ENCODE data around the gene FGF5. TPM values are rescaled to one million over a fixed set of nuclear protein-coding genes. Genes with fewer than 3 reads are reported as not detected.

Gene FGF5
- total and polyA plus RNA-seq, 2 donors: under 0.01 to 0.02 TPM

- H3K9me3 ChIP-seq (ENCODE audit: control insufficient read depth in 2 of 2, insufficient read depth in 1 of 2, low read length in 1 of 2): no peaks in the 10 kb centered on the region
- H3K27me3 ChIP-seq (ENCODE audit: control insufficient read depth in 2 of 2, insufficient read depth in 1 of 2, low read length in 1 of 2): no peaks in the 10 kb centered on the region
- no peaks in the 10 kb centered on the region for H3K36me3 ChIP-seq (ENCODE audit: control insufficient read depth in 2 of 2, insufficient read depth in 2 of 2, low read length in 1 of 2)
- no peak overlapping the region for H3K4me3 ChIP-seq (ENCODE audit: low read length in 2 of 2)
- H3K4me1 ChIP-seq (ENCODE audit: control insufficient read depth in 2 of 2, insufficient read depth in 2 of 2, low read length in 2 of 2): no peaks in the 10 kb centered on the region
- DNase-seq (ENCODE audit: low read depth in 6 of 9, low spot score in 9 of 9): no peak
- no peak overlapping the region for H3K27ac ChIP-seq (ENCODE audit: low read depth in 1 of 2, low read length in 1 of 2)
- 90% methylated on average over 1 of the region's 1 CpG for WGBS
These were observed 17.3 kb upstream of the FGF5 start for GRCh38 chr4:80249144-80249543.

DNA sequence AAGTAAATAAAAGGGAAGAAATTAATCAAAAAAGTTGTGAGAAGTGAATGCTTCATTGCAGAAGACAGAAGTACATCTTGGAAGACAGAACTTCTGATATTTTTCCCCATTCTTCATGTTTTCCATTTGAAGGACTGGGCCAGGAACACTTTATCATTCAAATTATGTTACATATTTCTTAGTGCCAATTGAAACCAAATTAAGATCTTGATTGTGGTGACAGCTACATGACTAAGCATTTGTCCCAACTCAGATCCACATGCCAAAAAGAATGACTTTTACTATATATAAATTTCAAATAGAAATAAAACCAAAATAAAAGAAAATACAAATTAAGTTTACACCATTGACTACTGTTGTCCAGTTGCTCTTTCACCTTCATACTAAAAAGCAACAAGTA lies 14.0 kb upstream of the FGF5 start:
- H3K9me3 ChIP-seq (ENCODE audit: control insufficient read depth in 2 of 2, insufficient read depth in 1 of 2, low read length in 1 of 2): no peaks in the 10 kb centered on the region
- H3K4me1 ChIP-seq (ENCODE audit: control insufficient read depth in 2 of 2, insufficient read depth in 2 of 2, low read length in 2 of 2): no peaks in the 10 kb centered on the region
- no peak for DNase-seq (ENCODE audit: low read depth in 6 of 9, low spot score in 9 of 9)
- H3K27me3 ChIP-seq (ENCODE audit: control insufficient read depth in 2 of 2, insufficient read depth in 1 of 2, low read length in 1 of 2): peaks cover 0 to 7% of the 10 kb centered on the region in 2 donors
- no peak overlapping the region for H3K4me3 ChIP-seq (ENCODE audit: low read length in 2 of 2)
- H3K36me3 ChIP-seq (ENCODE audit: control insufficient read depth in 2 of 2, insufficient read depth in 2 of 2, low read length in 1 of 2): no peaks in the 10 kb centered on the region
- H3K27ac ChIP-seq (ENCODE audit: low read depth in 1 of 2, low read length in 1 of 2): no peak overlapping the region

DNA sequence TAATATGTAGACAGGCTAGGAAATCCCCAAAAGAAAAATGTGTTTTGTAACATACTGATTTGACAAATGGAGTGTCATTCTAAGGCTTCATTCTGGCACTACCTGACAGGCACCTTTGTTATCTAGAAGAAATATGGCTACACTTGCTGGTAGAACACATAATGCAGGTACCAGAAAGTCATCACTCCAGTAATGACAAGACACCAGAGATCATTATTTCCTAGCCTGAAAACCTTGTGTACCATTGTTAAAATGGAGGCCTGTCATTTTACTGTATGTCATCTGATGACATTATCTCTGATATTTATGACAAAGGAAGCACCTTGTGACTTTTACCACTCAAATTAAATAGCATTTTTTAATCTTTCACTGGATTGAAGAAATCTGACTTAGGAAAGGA lies 13.5 kb upstream of the FGF5 start:
- Histone ChIP-seq H3K27ac (ENCODE audit: low read depth in 1 of 2, low read length in 1 of 2) (no peak overlapping the region), H3K4me3 (ENCODE audit: low read length in 2 of 2) (no peak overlapping the region), H3K9me3 (ENCODE audit: control insufficient read depth in 2 of 2, insufficient read depth in 1 of 2, low read length in 1 of 2) (no peaks in the 10 kb centered on the region), H3K4me1 (ENCODE audit: control insufficient read depth in 2 of 2, insufficient read depth in 2 of 2, low read length in 2 of 2) (no peaks in the 10 kb centered on the region), H3K36me3 (ENCODE audit: control insufficient read depth in 2 of 2, insufficient read depth in 2 of 2, low read length in 1 of 2) (no peaks in the 10 kb centered on the region), H3K27me3 (ENCODE audit: control insufficient read depth in 2 of 2, insufficient read depth in 1 of 2, low read length in 1 of 2) (peaks cover 0 to 11% of the 10 kb centered on the region in 2 donors)
- no peak for DNase-seq (ENCODE audit: low read depth in 6 of 9, low spot score in 9 of 9)

GRCh38 chr4:80253510-80253909 lies 13.0 kb upstream of the FGF5 start:
- Histone ChIP-seq H3K4me3 (ENCODE audit: low read length in 2 of 2) (no peak overlapping the region), H3K36me3 (ENCODE audit: control insufficient read depth in 2 of 2, insufficient read depth in 2 of 2, low read length in 1 of 2) (no peaks in the 10 kb centered on the region), H3K27ac (ENCODE audit: low read depth in 1 of 2, low read length in 1 of 2) (no peak overlapping the region), H3K9me3 (ENCODE audit: control insufficient read depth in 2 of 2, insufficient read depth in 1 of 2, low read length in 1 of 2) (no peaks in the 10 kb centered on the region), H3K4me1 (ENCODE audit: control insufficient read depth in 2 of 2, insufficient read depth in 2 of 2, low read length in 2 of 2) (no peaks in the 10 kb centered on the region), H3K27me3 (ENCODE audit: control insufficient read depth in 2 of 2, insufficient read depth in 1 of 2, low read length in 1 of 2) (peaks cover 0 to 14% of the 10 kb centered on the region in 2 donors)
- DNase-seq (ENCODE audit: low read depth in 6 of 9, low spot score in 9 of 9): no peak
- WGBS: 78% methylated on average over 4 of the region's 4 CpGs

DNA sequence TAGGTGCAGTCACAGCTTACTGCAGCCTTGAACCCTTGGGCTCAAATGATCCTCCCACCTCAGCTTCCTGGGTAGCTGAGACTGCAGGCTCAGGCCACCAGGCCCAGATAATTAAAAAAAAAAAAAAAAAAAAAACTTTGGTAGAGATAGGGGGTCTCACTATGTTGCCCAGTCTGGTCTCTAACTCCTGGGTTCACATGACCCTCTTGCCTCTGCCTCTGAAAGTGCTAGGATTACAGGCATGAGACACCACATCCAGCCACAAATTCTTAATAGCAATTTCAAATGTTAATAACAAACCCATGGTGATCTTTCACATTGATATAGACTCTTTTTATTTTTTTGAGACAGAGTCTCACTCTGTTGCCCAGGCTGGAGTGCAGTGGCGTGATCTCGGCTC lies 12.3 kb upstream of the FGF5 start:
- Histone ChIP-seq H3K36me3 (ENCODE audit: control insufficient read depth in 2 of 2, insufficient read depth in 2 of 2, low read length in 1 of 2) (no peaks in the 10 kb centered on the region), H3K27ac (ENCODE audit: low read depth in 1 of 2, low read length in 1 of 2) (no peak overlapping the region), H3K9me3 (ENCODE audit: control insufficient read depth in 2 of 2, insufficient read depth in 1 of 2, low read length in 1 of 2) (no peaks in the 10 kb centered on the region), H3K27me3 (ENCODE audit: control insufficient read depth in 2 of 2, insufficient read depth in 1 of 2, low read length in 1 of 2) (peaks cover 0 to 20% of the 10 kb centered on the region in 2 donors), H3K4me3 (ENCODE audit: low read length in 2 of 2) (no peak overlapping the region), H3K4me1 (ENCODE audit: control insufficient read depth in 2 of 2, insufficient read depth in 2 of 2, low read length in 2 of 2) (no peaks in the 10 kb centered on the region)
- DNase-seq (ENCODE audit: low read depth in 6 of 9, low spot score in 9 of 9): no peak
- 98% methylated on average over 2 of the region's 2 CpGs for WGBS

GRCh38 chr4:80255329-80256095 lies 11.0 kb upstream of the FGF5 start:
- no peaks in the 10 kb centered on the region for H3K4me1 ChIP-seq (ENCODE audit: control insufficient read depth in 2 of 2, insufficient read depth in 2 of 2, low read length in 2 of 2)
- H3K27ac ChIP-seq (ENCODE audit: low read depth in 1 of 2, low read length in 1 of 2): no peak overlapping the region
- no peaks in the 10 kb centered on the region for H3K36me3 ChIP-seq (ENCODE audit: control insufficient read depth in 2 of 2, insufficient read depth in 2 of 2, low read length in 1 of 2)
- H3K27me3 ChIP-seq (ENCODE audit: control insufficient read depth in 2 of 2, insufficient read depth in 1 of 2, low read length in 1 of 2): peaks cover 0 to 24% of the 10 kb centered on the region in 2 donors
- 88% methylated on average over 7 of the region's 7 CpGs for WGBS
- DNase-seq (ENCODE audit: low read depth in 6 of 9, low spot score in 9 of 9): no peak
- no peaks in the 10 kb centered on the region for H3K9me3 ChIP-seq (ENCODE audit: control insufficient read depth in 2 of 2, insufficient read depth in 1 of 2, low read length in 1 of 2)
- no peak overlapping the region for H3K4me3 ChIP-seq (ENCODE audit: low read length in 2 of 2)

DNA sequence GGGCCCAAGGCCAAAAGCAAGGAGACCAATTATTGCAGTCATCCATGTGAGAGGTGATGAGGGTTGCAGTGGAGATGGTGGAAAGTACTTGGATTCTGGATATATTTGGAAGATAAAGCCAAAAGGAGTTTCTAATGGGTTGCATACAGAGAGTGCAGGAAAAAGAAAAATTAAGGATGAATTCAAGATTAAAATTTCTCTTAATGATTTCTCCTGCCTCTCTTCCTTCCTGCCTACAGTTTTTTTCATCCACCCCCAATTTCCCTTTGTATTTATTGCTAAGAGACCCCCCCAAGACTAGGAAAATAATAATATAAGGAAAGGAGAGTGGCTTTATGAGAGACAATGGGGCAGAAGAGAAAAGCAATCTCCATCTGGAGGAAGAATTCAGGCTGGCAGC lies 8.6 kb upstream of the FGF5 start:
- no peaks in the 10 kb centered on the region for H3K4me1 ChIP-seq (ENCODE audit: control insufficient read depth in 2 of 2, insufficient read depth in 2 of 2, low read length in 2 of 2)
- no peaks in the 10 kb centered on the region for H3K9me3 ChIP-seq (ENCODE audit: control insufficient read depth in 2 of 2, insufficient read depth in 1 of 2, low read length in 1 of 2)
- H3K27ac ChIP-seq (ENCODE audit: low read depth in 1 of 2, low read length in 1 of 2): no peak overlapping the region
- H3K27me3 ChIP-seq (ENCODE audit: control insufficient read depth in 2 of 2, insufficient read depth in 1 of 2, low read length in 1 of 2): peaks cover 4 to 46% of the 10 kb centered on the region in 2 donors
- H3K4me3 ChIP-seq (ENCODE audit: low read length in 2 of 2): no peak overlapping the region
- no peaks in the 10 kb centered on the region for H3K36me3 ChIP-seq (ENCODE audit: control insufficient read depth in 2 of 2, insufficient read depth in 2 of 2, low read length in 1 of 2)
- DNase-seq (ENCODE audit: low read depth in 6 of 9, low spot score in 9 of 9): no peak

DNA sequence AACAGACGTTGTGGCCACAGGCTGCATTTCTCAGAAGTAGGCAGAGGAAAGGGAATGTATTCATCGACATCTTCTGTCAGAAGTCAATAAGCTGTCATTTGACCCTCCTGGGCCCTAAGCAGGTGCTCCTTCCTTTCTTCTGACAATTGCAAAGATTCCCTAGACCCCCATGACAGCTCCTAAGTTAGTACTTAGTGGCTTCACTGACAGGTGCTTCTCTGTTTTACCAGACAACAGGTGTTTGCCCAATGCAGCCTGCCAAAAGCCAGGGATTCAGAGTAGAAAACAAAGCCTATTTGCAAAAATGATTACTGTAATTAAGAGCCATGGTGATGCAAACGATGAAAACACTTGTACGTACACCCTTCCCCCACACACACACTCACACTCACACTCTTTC lies 7.5 kb upstream of the FGF5 start:
- Histone ChIP-seq H3K27ac (ENCODE audit: low read depth in 1 of 2, low read length in 1 of 2) (no peak overlapping the region), H3K36me3 (ENCODE audit: control insufficient read depth in 2 of 2, insufficient read depth in 2 of 2, low read length in 1 of 2) (no peaks in the 10 kb centered on the region), H3K9me3 (ENCODE audit: control insufficient read depth in 2 of 2, insufficient read depth in 1 of 2, low read length in 1 of 2) (peaks cover 2 to 4% of the 10 kb centered on the region in 2 donors), H3K4me3 (ENCODE audit: low read length in 2 of 2) (no peak overlapping the region), H3K27me3 (ENCODE audit: control insufficient read depth in 2 of 2, insufficient read depth in 1 of 2, low read length in 1 of 2) (peaks cover 16 to 58% of the 10 kb centered on the region in 2 donors), H3K4me1 (ENCODE audit: control insufficient read depth in 2 of 2, insufficient read depth in 2 of 2, low read length in 2 of 2) (peaks cover 0 to 6% of the 10 kb centered on the region in 2 donors)
- no peak for DNase-seq (ENCODE audit: low read depth in 6 of 9, low spot score in 9 of 9)
- 68% methylated on average over 4 of the region's 4 CpGs for WGBS

GRCh38 chr4:80259817-80260216 lies 6.6 kb upstream of the FGF5 start:
- no peak overlapping the region for H3K4me3 ChIP-seq (ENCODE audit: low read length in 2 of 2)
- peaks cover 0 to 8% of the 10 kb centered on the region in 2 donors for H3K4me1 ChIP-seq (ENCODE audit: control insufficient read depth in 2 of 2, insufficient read depth in 2 of 2, low read length in 2 of 2)
- WGBS: 94% methylated on average over 3 of the region's 3 CpGs
- H3K9me3 ChIP-seq (ENCODE audit: control insufficient read depth in 2 of 2, insufficient read depth in 1 of 2, low read length in 1 of 2): peaks cover 2 to 4% of the 10 kb centered on the region in 2 donors
- H3K27me3 ChIP-seq (ENCODE audit: control insufficient read depth in 2 of 2, insufficient read depth in 1 of 2, low read length in 1 of 2): peaks cover 24 to 66% of the 10 kb centered on the region in 2 donors
- no peaks in the 10 kb centered on the region for H3K36me3 ChIP-seq (ENCODE audit: control insufficient read depth in 2 of 2, insufficient read depth in 2 of 2, low read length in 1 of 2)
- DNase-seq (ENCODE audit: low read depth in 6 of 9, low spot score in 9 of 9): no peak
- H3K27ac ChIP-seq (ENCODE audit: low read depth in 1 of 2, low read length in 1 of 2): no peak overlapping the region

Data from thymus (tissue), 11 donors.